ENCODE data around the gene RAD50.

RAD50 gene

DNA sequence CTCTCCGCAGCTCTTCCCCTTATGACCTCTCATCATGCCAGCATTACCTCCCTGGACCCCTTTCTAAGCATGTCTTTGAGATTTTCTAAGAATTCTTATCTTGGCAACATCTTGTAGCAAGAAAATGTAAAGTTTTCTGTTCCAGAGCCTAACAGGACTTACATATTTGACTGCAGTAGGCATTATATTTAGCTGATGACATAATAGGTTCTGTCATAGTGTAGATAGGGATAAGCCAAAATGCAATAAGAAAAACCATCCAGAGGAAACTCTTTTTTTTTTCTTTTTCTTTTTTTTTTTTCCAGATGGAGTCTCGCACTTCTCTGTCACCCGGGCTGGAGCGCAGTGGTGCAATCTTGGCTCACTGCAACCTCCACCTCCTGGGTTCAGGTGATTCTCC is 80.5 kb downstream of the RAD50 start:
- no peak for DNase-seq

DNA sequence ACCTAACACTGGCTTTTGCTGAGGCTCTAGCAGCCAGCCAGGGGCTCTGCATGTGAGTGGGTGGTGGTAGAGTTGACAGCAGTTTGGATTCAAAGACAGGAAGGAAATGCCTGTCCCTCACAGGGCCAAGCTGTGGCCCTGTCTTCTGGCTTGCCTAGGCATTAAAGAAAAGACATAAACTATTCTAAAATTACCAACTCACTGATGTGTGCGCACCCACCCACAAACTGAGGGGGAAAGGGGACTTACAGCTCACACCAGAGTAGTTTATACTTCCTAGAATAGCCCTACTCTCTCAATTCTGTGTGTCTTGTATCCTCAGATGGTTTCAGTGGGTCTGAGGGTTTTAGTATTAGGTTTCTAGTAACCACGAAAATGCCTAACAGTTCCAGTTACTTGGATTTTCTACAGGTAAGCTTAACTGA is 82.9 kb downstream of the RAD50 start:
- DNase-seq = peak; percentile 65

DNA sequence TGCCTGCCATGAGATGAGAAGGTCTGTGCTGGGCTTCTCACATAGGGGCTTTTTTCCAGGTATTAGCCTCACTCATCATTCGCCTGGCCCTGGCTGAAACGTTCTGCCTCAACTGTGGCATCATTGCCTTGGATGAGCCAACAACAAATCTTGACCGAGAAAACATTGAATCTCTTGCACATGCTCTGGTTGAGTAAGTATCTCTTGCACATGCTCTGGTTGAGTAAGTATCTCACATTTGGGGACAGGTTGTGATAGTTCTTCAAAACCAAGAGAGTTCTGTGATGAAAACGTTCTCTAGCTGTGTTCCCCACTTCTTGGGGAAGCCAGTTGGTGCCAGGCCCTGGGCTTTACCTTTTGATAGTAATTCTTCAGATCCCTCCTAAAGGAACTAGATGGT is 83.8 kb downstream of the RAD50 start:
- peak; percentile 63 for DNase-seq

DNA sequence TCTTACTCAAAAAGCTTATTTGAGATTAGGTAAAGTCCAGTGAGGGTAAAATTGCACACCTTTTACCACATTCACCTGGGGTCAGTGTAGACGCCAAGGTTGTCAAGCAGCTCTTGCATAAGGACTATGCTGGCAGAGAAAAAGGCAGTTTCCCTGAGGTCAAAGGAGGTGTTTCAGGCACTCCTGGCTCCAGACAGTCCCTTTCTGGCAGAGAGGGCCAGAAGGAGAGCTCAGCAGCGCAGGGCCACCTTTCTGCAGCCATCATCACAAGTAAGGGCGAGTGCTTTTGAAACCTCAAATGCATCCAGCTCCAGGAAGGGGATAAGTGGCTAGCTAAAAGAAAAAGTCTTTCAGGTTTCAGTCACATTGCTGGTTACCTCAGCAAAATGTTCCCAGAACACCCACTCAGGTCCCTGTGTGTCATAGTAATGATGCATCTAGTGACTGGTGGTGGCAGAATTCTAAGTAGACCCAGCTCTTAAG is 84.5 kb downstream of the RAD50 start:
- peak; percentile 82 for DNase-seq

DNA sequence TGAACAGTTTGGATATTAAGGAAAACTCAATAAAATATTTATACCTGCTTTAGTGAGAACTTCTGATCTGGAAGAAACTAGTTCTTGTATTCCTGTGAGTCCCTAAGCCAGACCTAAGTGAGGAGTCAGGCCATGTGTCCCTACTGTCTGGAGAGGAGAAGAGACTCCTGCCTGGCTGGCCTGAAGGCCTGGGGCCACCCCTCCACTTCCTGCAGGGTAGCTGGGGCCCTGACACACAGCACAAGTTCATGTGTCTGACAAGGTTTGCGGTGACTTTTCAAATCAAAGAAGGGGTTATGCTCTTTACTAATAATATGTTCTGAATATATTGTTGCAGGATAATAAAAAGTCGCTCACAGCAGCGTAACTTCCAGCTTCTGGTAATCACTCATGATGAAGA is 85.1 kb downstream of the RAD50 start:
- DNase-seq = peak; percentile 36

DNA sequence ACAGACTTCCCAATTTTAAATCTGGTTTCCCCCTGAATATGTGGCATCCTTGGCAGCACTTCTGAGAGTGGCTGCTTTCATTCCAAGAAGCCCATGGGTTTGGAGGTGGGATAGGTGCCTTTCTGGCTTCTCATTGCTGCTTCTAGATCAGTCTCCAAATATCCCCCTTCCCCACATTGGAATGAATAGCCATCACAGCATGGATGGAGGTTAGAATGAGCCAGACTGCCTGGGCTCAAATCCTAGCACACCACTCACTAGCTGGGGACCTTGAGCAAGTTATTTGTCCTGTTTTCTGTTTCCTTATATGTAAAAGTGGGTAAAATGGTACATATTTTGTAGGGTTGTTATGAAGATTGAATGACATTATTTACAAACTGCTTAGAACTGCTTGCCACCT is 87.4 kb downstream of the RAD50 start:
- DNase-seq = no peak

DNA sequence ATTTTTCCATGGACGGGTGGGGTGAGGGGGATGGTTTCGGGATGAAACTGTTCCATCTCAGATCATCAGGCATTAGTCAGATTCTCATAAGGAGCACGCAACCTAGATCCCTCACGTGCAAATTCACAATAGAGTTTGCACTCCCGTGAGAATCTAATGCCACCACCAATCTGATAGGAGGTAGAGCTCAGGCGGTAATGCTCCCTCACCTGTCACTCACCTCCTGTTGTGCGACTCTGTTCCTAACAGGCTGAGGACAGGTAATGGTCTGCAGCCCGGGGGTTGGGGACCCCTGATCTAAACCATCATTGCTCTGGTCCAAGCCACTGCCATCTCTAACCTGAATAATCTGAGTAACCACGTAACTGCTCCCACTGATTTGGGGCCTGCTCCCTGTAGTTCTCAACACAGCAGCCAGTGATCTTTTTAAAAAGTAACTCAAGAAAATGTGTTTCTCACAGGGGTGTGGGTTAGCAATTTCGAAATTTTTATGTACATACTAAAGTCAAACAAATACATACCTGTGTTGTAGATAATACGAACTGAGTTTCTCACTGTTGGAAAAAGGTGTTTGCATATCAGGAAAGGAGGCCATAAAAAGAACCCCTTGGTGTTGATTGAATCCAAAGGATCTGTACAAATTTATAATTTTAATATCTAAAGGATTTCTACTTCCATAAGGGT is 89.9 kb downstream of the RAD50 start:
- DNase-seq = no peak

DNA sequence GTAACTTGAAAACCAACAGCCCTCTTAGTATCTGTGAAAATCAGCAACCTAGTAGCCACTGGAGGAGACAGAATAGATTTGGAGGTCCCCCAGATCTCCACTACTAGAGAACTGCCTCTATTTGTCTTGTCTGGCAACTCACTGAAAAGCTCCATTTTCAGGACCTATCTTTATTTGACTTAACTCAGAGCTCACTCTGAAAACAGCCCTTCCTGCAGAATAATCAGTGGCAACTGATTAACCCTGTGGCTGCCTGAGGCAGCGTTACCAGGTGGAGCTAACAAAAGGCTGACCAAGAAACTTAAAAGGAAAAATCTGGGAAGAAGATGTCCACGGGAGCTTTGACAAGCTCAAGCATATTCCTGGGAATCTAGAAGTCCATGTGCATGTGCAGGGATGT is 90.7 kb downstream of the RAD50 start:
- no peak for DNase-seq

DNA sequence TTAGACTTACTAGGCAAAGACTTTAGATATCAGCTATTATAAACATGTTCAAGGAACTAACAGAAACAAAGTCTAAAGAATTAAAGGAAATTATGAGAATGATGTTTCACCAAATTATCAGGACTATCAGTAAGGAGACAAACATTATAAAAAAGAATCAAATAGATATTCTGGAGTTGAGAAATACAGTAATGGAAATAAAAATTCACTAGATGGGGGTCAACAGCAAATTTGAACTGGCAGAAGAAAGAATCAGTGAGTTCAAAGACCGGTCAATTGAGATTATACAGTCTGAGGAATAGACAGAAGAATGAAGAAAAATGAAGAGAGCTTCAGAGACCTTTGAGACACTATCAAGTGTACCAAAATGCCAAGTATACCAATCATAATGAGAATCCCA is 91.6 kb downstream of the RAD50 start:
- DNase-seq = no peak

DNA sequence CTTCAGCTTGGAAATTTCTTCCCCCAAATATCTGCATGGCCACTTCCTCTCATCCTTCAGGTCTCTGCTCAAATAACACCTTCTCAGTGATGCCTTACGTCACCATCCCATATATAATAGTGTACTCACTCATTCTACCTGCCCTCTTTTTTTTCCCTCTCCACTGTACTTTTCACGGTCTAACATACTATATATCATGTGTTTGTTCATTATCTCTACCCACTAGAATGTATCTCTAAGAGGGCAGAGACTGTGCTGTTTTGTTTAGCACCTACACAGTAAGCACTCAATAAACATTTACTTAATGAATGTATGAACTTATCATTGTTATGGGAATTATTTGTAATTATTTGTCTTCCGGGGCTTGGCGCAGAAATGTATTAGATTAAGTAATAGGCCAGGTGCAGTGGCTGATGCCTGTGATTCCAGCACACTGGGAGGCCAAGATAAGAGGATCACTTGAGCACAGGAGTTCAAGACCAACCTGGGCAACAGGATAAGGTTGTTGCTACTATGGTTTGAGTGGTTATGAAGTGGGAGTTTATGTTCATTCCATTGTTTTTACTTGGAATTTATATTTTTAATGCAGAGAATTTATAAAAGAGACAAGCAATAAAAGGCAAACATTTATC is 95.2 kb downstream of the RAD50 start:
- no peak for DNase-seq

DNA sequence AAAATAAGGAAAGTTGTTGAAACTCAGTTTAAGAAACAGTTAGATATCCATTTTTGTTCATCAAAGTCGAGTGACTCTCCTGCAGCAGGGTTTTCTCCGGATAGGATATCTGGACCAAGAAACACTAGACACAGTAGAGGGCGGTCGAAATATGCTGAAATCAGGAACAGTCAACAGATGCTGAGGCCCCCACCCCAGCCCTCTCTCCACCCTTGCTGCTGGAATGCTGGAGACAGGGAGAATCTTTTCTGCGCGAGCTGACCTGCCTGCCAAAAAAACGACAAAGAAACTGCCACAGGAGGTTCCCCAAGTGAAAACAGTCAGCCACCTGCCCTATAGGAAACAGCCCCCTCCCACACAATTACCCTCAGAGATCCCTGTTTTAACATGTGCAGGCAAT is 96.9 kb downstream of the RAD50 start:
- DNase-seq = no peak

DNA sequence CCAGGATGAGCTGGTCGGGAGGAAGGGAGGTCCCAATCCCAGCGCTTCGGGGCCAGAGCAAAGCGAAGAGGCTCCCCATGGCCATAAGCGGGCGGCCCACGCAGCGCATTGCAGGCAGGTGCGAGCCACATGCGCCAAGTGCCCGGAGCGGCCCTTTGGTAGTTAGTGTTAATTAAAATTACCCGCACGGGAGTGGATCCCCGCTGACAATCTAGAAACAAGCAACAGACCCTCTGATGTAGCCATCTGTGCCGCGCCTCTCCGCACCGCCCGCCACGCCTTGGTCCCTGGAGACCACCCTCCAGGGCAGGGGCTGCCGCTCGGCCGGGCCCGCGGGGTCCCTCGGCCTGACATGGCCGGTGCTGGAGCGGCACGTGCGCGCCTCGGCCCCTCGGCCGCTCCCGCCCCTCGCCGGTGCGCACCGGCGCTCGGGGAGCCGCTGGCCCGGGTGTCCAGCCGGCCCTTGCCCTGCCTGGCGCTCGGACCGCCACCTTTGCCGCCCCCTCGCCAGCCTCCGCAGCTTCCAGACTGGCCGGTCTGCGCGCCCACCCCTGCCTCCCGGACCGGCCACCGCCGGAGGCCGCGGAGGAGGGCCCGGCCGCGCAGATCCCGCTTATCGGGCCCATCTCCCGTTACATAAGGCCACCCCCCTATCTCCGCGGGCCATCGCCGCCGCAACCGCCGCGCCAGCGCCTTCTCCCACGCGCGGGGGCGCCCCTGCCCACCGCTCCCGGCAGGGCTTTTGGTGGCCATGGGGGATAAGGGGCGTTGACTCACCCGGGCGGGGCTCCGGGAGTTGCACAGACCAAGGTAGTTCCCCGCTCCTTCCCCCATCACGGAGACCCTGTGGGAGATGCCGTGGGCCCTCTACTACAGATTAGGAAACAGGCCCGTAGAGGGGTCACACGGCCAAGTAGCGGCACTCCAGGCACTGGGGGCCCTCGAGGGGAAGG is 99.3 kb downstream of the RAD50 start:
- DNase-seq = peak; percentile 56

DNA sequence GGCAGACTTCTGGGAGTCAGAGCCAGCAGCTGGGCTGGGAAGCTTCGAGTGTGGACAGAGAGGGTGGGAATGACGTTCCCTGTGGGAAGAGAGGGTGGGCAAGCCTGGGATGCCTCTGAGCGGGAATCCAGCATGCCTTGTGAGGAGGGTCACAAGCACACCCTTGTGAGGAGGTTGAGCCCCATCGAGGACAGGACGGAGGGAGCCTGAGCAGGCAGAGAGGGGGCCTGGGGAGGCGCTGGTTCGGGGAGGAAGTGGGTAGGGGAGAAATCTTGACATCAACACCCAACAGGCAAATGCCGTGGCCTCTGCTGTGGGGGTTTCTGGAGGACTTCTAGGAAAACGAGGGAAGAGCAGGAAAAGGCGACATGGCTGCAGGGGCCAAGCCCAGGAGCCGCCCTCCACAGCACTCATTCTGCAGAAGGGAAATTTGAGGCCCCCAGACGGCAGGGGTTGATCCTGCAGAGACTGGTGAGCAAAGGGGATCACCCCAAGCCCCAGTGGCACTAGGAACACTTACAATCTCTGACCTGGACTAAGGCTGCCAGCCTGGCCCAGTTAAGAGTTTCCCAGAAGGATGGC is 100.1 kb downstream of the RAD50 start:
- no peak for DNase-seq

DNA sequence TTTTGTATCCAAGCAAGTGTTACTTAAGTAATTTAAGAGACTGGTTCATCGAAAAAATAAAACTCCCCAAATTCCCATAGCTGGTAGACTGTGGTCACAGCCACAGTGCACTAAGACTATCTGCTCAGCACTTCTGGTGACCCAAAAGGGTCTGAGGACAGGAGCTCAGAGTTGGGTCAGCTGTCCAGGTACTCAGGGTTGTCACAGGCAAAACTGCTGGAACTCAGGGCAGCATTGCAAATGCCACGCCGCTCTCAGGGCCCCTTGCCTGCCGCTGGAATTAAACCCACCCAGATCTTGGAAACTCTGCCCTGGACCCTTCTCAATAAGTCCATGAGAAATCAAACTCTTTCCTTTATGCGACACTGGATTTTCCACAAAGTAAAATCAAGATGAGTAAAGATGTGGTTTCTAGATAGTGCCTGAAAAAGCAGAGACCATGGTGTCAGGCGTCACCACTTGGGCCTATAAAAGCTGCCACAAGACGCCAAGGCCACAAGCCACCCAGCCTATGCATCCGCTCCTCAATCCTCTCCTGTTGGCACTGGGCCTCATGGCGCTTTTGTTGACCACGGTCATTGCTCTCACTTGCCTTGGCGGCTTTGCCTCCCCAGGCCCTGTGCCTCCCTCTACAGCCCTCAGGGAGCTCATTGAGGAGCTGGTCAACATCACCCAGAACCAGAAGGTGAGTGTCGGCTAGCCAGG is 101.1 kb downstream of the RAD50 start, which contains the start of gene IL13:
IL13 (plus strand) TSS at position 498 of the 705 bp plus-strand sequence; CDS start at position 512, 14 bp downstream.
- DNase-seq = peak; percentile 64

DNA sequence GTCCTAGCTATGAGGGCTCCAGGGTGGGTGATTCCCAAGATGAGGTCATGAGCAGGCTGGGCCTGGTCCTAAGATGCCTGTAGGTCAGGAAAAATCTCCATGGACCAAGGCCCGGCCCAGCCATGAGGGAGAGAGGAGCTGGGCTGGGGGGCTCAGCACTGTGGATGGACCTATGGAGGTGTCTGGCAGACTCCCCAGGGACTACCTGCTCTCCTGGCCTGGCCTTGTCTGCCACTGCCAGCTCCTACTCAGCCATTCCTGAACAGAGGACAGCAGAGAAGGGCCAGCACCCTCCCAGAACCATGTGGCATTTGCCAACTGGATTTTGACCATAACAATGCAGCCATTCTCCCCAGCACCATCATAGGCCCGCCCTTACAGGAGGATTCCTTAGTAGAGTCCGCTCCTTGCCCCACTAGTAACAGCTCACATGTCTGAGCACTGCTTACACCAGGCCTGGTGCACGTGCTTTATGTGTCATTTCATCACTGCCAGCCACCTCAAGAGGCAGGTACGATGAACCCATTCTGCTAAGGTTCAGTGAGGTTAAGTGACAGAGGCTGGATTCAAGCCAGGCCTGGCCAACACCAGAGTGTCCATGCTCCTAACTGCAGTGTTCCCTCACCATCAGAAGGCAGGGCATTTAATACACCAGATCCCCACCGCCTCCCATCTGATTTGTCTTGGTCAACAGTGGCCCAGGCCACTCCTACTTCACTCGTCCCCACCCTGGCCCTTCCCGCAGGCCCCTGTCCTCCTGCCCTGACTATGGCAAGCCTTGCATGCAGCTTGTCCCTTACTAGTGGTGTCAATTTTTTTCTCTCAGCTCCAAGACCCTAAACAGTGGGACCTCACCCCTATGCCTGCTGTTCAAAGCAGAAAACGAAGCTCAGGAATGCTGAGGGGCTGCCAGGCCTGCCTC is 101.9 kb downstream of the RAD50 start:
- no peak for DNase-seq

DNA sequence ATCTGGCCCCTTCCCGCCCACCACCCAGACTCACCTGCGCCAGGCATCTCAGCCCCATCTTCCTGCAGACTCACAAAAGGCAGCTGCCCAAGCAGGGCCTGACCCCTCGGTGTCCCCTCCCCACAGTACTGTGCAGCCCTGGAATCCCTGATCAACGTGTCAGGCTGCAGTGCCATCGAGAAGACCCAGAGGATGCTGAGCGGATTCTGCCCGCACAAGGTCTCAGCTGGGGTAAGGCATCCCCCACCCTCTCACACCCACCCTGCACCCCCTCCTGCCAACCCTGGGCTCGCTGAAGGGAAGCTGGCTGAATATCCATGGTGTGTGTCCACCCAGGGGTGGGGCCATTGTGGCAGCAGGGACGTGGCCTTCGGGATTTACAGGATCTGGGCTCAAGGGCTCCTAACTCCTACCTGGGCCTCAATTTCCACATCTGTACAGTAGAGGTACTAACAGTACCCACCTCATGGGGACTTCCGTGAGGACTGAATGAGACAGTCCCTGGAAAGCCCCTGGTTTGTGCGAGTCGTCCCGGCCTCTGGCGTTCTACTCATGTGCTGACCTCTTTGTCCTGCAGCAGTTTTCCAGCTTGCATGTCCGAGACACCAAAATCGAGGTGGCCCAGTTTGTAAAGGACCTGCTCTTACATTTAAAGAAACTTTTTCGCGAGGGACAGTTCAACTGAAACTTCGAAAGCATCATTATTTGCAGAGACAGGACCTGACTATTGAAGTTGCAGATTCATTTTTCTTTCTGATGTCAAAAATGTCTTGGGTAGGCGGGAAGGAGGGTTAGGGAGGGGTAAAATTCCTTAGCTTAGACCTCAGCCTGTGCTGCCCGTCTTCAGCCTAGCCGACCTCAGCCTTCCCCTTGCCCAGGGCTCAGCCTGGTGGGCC is 103.1 kb downstream of the RAD50 start:
- no peak for DNase-seq

DNA sequence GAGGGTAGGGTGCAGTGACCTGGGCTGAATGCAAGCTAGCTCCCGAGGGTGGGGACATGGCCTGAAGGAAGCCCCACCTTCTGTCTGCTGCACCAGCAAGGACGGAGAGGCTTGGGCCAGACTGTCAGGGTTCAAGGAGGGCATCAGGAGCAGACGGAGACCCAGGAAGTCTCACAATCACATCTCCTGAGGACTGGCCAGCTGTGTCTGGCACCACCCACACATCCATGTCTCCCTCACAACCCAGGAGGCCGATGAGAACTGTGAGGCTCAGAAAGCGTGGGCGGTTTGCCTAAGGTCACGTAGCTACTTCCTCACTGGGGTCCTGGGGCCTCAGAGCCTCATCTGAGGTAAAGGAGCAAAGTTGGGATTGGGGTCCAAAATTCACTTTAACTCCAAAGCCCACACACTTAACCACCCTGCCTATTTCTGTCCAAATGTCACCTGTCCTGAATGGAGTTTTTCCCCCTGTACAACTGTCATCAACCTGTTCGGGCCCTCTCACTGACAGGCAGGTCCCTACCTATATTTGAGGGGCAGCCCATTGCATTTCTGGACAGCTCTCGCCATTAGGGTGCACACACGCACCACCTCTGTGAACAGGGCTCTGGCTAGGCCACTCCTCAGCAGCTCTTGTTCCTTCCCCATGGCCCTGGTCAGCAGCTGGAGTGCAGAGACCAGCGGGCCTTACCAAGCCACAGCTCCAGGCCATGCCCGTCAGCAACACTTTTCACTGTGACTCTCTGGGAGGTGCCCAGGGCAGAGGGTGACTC is 104.6 kb downstream of the RAD50 start:
- no peak for DNase-seq

DNA sequence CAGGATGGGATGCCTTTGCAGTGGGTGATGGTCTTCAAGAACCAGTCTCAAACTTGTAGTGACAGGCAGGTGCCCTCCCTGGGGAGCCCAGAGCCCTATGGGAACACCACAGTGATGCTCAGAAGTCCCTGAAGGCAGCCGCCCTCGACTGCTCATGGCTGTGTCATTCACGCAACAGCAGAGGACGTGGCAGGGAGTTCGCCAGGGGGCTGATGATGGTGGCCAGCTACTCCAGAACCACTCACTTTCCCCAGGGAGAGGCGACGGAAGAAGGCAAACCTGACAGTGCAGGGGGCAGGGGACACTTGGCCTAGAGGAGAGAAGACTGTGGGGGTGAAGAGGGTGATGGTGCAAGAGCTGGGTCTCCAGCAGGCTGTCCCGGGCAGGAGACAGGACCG is 105.2 kb downstream of the RAD50 start:
- no peak for DNase-seq
